ENCODE results near the gene PTPRK.

PTPRK gene

GRCh38 chr6:128244751-128245405 lies 275.5 kb downstream of the PTPRK start:
- no peak for DNase-seq (ENCODE audit: low spot score)

GRCh38 chr6:128242765-128243403 lies 277.5 kb downstream of the PTPRK start:
- DNase-seq (ENCODE audit: low spot score) = no peak

- DNase-seq (ENCODE audit: low spot score) = no peak
These were observed 279.2 kb downstream of the PTPRK start for GRCh38 chr6:128241216-128241615.

GRCh38 chr6:128240024-128240428 lies 280.4 kb downstream of the PTPRK start:
- DNase-seq (ENCODE audit: low spot score) = no peak

DNA sequence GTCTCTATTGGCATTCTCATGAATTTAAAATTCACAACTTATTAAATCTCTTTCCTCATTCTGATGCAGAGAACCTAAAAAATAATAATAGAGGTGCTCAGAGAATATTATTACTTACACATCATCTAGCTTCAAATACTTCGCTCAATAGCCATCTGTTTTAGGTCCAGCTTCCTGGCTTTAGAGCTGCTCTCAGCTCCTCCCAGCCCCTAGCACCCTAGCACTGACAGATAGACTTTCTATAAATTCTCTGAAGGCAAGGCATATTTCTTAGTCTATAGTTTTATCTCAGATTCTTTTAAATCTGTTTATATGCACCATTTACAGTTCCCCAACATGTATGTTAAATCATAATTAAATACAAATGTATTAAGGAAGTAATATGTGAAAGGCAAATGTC lies 281.3 kb downstream of the PTPRK start:
- DNase-seq (ENCODE audit: low spot score) = no peak

DNA sequence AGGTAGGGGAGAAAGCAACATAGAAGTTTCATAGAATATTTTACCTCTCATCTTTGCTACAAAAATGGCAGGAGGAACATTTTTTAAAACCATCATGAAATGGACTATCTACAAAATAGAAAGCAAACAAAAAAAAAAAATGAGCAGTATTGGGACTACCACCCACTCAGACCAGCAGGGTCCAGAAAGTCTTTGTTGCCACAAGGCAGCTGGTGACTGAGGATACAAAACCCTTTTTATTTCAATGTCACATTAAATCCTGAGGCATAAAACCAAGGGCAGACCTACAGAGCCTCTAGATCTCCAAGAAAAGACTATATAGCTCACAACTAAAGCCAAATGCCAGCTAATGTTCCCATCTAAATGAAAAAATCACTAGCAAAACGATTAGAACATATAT lies 282.2 kb downstream of the PTPRK start:
- DNase-seq (ENCODE audit: low spot score) = no peak

DNA sequence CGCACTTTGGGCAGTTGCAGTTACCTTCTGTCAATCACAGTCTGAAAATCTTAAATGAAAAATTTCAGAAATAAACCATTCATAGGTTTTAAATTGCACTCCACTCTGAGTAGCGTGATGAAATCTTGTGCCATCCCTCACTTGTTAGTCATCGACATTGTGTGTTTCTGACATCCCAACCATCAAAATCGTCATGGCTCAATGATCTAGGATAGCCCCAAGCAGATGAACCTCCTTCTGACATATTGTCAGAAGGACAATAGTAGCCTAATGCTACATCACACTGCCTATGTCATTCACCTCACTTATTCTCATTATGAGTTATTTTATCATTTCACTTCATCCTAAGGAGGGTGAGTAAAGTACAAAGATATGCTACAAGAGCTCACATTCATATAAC lies 284.8 kb downstream of the PTPRK start:
- no peak for DNase-seq (ENCODE audit: low spot score)

DNA sequence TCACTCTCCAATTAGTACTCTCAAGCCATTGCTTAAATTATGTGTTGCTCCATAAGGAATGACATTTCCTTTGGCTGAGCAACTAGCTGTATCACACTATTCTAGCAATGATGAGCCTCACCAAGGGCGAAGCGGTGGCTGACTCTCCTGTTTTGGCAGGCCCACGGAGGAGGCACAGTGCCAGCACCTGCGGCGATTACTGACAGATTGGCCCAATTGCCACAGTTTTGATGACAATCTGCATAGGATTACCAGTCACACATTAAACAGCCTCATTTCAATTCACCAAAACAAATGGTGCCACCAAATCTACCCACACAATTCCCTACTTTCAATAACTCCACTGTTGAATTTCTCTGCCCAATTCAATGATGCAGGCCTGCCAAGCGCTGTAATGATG lies 286.9 kb downstream of the PTPRK start:
- DNase-seq (ENCODE audit: low spot score) = no peak

DNA sequence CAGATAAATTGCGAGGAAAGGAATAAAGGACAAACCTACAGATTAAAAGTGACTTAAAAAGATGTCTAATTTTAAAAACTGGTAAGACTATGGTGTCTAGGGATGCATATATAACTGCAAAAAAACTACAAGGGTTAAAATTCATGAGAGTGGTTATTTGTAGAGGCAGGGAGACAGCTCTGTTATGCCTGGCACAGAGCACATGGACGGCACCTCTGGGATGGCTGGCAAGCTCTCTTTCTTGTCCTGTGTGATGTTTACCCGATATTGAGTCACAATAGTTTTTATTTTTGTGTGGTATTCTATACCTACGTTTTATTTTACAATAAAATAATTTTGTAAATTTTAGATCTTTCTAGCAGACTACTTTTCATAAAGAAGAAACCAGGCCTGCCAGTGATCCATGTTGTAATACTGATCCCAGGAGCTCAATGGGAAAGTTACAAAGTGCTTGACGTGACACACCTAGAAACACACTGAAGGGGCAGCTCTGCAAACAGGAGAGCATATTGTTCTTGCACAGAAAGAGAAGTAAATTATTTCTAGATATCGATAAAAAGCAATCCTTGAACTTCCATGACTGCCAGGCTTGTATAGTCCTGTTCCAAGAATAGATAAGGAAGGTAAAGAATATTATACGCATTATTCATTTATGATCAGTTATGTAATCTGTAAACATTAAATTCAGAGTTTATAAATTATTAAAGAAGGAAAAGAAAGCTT lies 290.0 kb downstream of the PTPRK start:
- DNase-seq (ENCODE audit: low spot score) = no peak

GRCh38 chr6:128225612-128226011 lies 294.8 kb downstream of the PTPRK start:
- DNase-seq (ENCODE audit: low spot score) = no peak

- DNase-seq (ENCODE audit: low spot score) = no peak
These were observed 303.5 kb downstream of the PTPRK start for GRCh38 chr6:128216917-128217316.

DNA sequence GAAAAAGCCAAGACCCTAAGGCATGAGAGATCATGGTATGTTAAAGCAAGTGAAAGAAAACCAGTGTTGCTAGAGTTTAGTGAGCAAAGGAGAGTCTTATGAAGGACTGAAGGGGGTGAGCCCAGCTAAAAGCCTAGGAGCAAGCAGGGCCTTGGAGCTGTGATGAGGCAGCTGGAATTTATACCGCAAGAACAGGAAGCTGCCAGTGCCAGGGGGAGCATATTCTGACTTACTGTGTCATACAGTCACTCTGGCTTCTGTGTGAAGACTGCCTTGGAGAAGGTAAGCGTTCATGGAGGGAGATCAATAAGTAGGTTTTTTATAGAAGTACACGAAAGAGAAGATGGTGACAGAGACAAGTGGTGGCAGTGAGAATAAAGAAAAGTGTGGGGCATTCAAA lies 310.6 kb downstream of the PTPRK start:
- DNase-seq (ENCODE audit: low spot score) = no peak

DNA sequence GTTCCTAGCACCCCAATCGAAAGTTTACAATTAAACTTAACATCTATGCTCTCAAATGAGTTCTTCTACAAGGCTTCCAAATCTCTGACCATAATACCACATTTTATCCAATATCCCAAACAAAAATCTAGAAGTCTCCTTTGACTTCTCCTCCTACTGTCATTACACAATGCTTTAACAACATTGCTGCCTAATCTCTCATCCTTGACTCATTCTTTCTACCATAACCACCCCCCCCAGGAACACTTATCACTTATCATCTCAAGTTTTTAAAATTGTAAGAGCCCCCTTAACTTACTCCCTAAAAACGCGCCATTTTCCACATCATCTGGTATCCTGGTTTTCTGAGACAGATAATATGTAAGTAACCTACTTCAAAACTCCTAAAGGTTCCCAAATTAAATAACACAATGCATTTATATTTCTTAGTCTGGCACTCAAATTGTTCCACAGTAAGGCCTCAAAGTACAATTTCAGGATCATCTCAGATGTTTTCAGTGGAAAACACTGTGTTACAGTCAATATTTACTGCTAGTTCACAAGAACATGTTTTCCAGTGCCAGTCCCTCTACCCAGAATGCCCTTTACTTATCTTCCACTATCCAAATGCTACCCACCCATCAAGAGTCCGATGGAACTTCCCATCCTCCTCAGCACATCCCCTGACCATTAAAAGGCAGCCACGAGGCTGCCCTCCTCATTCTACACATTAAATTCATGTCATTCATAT lies 311.4 kb downstream of the PTPRK start:
- DNase-seq (ENCODE audit: low spot score) = no peak

DNA sequence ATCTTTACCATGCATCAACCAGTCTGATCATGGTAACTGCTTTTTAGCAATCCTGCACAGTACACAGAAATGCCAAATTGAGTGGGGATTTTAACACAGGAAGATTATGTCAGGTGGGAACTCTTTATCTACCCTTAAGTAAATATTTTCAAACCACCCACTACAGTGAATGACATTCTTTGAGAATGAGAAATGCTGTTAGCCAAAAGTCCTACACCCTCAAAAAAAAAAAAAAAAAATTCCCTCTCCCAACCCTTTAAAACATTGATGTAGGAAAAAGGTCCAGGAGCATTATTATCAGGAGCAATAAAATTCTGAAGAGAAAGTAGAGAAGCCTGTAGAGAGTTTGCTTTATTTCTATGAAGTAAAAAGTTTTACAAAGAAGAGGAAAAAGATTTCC lies 312.3 kb downstream of the PTPRK start:
- peak; percentile 44 for DNase-seq (ENCODE audit: low spot score)

DNA sequence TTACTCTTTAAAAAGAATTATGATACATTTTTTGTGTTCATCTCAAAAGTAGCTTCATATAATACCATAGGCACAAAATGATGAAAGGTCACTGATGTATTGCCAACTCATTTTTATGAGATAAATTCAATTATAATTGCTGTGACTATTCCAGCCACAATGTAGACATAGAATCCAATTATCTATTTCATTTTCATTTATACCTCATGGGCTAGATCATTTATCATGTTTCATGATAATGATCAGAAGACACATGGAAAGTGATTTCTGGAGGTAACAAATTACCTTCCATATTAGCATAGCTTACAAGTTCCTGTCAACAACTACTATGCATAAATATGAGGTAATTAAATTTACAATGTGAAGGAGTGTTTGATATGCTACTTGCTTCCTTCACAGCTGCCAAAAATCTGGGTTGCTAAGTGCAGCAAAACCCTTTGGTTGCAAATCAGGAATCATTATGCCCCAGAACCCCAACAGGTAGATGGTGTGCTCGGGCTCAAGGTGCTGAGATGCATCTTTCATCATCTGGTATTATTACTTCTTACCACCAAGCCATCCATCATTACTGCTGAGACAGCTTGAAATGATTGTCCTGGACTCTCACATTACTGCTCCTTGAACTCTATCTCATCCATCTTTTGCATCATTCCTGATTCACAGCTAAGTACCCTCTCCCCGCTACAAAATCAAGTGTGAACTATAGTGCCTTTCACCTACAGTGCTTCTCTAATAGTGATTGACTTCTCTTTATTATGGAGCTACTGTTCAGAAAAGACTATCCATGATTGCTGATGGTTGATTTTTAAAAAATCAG lies 313.6 kb downstream of the PTPRK start:
- no peak for DNase-seq (ENCODE audit: low spot score)

GRCh38 chr6:128204616-128205015 lies 315.8 kb downstream of the PTPRK start:
- DNase-seq (ENCODE audit: low spot score) = peak; percentile 64

GRCh38 chr6:128202169-128202765 lies 318.1 kb downstream of the PTPRK start:
- no peak for DNase-seq (ENCODE audit: low spot score)

GRCh38 chr6:128200789-128201188 lies 319.6 kb downstream of the PTPRK start:
- DNase-seq (ENCODE audit: low spot score) = no peak

DNA sequence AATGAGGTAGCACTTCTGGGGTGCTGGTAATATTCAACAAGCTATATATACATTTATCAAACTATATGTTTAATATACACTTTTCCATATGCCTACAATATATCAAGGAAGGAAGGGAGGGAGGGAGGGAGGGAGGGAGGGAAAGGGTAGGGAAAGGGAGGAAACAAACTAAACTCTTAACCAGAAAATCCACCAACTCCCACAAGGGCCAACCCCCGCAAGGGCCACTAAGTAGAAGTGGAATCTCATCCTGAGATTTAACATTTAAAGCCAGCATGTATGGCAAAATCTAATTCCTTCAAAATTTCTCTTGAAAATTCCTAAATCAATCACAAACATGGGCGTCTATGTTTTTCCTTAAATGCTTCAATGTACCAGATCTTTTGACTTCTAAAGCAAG lies 320.9 kb downstream of the PTPRK start:
- DNase-seq (ENCODE audit: low spot score) = no peak

DNA sequence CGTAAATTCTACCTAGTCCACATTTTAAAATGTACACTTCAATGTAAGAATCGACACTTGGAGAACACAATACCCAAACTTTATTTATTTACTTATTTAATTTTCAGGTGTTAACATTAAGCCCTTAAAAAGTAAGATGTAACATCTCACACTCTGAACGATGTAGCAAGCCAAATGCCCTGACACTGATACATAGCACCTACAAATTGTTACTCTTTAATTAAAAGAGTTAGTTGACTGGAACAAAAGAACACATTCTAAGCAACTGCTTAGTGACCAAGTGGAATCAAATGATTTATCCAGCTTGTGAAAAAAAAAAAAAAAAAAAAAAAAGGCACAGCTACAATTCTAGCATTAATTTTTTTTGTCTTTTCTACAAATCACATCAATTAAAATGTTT lies 327.4 kb downstream of the PTPRK start:
- DNase-seq (ENCODE audit: low spot score) = no peak

GRCh38 chr6:128188678-128189077 lies 331.7 kb downstream of the PTPRK start:
- no peak for DNase-seq (ENCODE audit: low spot score)
